DND-41 (cell line): ENCODE measurements around the gene FASTK.

Experiments used
- CTCF ChIP-seq: IDR thresholded peaks from 2 replicates; pipeline ENCODE4 v1.5.1; 2012; ENCODE audit warnings: borderline replicate concordance, low read length, moderate library complexity, mild to moderate bottlenecking; ENCODE audit not compliant: poor library complexity, severe bottlenecking; ENCODE audit errors: extremely low read depth
- EZH2 ChIP-seq: IDR thresholded peaks from 3 replicates; pipeline ENCODE4 v1.6.1; 2012; ENCODE audit warnings: borderline replicate concordance, low read depth, mild to moderate bottlenecking, moderate library complexity, low read length, inconsistent platforms; ENCODE audit not compliant: severe bottlenecking

DNA sequence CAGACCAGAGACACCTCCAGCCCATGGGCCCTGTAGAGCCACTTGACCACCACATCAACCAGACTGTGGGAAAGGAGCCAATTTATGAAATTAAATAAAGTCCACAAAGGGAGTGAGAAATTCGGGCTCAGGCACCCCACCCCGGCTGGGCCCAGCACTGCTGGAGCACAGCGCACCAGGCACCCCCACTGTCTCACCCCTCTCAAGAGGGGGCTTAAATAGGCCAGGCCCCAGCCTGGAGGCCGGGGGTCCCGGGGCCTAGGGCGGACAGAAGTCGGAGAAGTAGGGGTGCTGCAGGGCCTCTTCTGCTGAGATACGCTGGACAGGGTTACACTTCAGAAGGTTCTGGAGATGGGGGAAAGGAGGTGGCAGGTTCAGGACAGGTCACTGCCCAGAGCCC lies 26.9 kb downstream of the FASTK start:
- TF ChIP-seq EZH2 (no peak), CTCF (no peak)
